T1000 (cell line): ENCODE results near the gene ASPM.
"Not testable (repeated sequence)": the region's sequence is repeated elsewhere in the genome, so short reads cannot be mapped to it uniquely, and the experiment has no call there.

Experiments
- DNase-seq: peaks from one replicate; lab custom pipeline; 2025; ENCODE audit warnings: mixed read lengths; lab: John Stamatoyannopoulos, UW

Gene ASPM

DNA sequence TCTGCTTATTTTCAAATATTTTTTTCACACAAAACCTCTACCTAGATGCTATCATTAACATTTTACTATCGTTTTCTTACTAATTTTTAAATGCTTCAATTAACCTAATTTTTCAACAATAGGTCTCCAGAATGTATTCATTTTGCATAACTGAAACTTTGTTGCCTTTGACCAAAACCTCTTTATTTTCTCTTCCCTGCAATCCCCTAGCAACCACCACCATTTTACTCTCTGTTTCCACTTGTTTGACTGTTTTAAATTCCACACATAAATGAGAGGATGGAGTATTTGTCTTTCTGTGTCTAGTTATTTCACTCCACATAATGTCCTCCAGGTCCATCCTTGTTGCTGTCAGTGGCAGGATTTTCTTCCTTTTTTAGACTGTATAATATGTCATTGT, 69.9 kb downstream of the ASPM start:
- DNase-seq, result no peak

DNA sequence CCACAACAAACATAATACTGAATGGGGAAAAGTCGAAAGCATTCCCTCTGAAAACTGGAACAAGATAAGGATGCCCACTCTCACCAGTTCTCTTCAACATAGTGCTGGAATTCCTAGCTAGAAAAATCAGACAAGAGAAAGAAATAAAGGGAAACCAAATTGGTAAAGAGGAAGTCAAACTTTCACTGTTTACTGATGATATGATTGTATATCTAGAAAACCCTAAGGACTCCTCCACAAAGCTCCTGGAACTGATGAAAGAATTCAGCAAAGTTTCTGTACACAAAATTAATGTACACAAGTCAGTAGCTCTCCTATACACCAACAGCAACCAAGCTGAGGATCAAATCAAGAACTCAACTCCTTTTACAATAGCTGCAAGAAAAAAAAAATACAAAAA, 72.5 kb downstream of the ASPM start:
- no peak for DNase-seq

DNA sequence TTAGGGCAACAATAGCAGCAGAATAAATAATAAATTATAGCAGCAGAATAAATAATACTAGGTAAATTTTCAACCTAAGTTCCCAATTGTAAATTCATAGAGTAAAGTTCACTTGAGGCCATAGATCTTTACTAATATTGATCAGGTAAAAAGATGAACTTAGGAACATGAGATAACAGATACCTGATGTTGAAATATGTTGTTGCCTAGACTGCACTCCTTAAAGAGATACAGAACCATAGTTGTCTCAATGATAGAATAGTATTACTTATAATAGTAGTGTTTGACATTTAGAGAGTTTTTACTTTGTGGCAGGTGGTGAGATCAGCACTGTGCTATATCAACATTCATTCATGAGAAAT, 79.0 kb downstream of the ASPM start:
- DNase-seq, result no peak

DNA sequence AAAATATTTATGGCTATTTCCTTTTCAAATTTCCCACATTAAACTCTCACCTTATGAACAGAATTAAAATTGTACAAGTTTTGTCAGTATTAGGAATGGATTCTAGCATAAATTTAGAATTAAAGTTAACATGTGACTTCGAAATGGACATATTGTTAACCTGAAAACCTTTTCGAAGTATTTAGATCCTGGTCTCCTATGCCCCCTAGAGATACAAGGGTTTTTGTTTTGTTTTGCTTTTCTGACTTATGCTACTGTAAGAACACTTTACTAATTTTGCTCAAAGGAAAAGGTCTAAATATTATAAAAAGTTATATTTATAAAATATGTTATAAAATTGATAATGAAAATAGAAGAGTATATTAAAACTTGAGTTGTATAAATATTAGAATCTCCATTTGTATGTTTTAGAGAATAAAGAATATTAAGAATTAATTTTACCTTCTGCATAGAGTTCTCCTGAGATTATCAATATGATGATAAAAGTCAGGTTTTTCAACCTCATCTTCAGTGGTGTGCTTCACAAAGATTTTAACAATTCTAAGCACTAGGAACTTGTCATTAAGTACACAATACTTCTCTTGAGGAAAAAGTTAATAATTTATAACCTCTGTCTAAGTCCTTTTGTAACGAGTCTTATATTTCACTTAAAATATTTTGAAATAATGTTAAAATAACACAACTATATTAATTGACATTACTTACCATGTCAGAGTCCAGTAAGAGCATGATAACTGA, 79.6 kb downstream of the ASPM start, which contains the start of gene F13B:
Gene F13B (minus strand): TSS at position 542 of the 738 bp plus-strand sequence. CDS start 37 bp downstream, at position 505.
- DNase-seq, result no peak

DNA sequence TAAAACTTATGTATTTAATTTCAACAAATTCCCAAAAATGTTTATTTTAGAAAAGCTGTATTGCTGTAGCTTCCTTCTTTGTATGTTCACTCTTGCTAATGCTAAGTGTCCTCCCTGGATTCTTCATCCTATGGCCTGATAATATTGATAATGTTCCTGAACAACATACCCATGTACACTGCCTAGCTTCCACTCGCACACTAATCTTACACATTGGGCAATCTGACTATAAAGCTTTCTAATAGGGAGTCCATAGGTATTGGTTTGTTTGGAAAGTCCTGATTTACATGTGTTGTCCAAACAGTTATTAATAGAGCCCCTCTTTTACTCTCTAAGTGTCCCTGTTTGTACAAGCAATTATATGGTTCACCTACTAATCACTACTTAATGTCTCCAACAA, 80.2 kb downstream of the ASPM start:
- no peak for DNase-seq

DNA sequence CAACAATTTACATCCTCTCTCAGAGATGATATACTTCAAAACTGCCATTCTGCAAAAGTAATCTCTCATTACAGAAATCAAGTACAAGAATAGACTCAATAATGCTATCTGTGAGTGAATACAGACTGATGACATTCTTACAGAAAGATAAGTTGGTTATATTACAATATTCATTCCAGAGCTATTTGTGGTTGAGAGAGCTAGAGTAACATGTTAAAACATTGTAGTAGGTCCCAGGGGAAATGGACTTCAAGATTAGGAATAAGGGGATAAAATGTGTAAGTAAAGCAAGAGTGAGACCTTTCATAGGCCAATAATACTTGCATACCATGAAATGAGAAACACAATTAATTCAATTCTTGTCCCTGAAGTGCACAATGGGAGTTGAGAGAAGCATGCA, 80.9 kb downstream of the ASPM start:
- DNase-seq, result no peak

DNA sequence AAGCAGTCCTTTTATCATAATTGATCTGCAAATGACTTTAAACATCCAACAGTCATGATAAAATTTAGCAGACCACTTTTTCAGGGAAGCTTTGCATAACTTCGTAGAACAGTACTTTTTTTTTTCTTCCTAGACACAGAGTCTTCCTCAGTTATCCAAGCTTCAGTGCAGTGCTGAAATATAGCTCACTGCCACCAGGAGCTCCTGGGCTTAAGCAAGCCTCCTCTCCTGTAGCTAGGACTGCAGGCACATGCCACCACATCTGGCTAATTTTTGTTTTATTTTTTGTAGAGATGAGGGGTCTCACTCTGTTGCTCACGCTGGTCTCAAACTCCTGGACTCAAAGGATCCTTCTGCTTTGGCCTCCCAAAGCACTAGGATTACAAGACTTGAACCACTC, 83.3 kb downstream of the ASPM start:
- no peak for DNase-seq

DNA sequence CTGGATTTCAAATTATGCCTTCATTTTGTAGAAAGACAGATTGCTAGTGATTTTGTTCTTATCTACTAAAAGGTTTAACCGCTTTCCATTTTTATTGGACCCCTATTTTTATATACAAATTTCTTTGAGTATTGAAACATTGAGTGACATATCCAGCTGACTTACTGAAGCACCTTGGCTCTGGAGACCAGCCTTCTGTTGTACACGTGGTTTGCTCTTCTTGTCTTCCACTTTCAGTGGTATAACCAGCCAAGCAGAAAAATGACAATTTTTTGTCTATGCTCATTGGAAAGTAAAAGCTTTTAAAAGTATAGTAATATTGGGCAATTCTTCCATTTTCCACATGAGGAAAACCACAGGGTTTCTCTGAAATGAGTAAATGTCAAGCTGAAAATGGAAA, 83.8 kb downstream of the ASPM start:
- no peak for DNase-seq

DNA sequence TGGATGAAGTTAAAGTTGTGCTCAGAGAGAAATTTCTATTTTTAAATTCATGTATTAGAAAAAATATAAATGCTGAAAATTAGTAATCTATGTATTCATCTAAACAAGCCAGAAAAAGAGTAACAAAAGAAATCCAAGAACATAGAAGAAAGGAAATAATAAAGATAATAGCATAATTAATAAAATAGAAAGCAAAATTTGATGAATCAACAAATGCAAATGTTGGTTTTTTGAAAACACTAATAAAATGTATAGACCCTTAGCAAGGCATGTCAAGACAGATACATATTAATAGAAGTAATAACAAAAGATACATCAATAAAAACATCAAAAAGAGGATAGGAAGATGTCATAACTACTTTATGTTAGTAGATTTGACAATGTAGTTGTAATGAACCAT, 97.4 kb downstream of the ASPM start:
- no peak for DNase-seq

DNA sequence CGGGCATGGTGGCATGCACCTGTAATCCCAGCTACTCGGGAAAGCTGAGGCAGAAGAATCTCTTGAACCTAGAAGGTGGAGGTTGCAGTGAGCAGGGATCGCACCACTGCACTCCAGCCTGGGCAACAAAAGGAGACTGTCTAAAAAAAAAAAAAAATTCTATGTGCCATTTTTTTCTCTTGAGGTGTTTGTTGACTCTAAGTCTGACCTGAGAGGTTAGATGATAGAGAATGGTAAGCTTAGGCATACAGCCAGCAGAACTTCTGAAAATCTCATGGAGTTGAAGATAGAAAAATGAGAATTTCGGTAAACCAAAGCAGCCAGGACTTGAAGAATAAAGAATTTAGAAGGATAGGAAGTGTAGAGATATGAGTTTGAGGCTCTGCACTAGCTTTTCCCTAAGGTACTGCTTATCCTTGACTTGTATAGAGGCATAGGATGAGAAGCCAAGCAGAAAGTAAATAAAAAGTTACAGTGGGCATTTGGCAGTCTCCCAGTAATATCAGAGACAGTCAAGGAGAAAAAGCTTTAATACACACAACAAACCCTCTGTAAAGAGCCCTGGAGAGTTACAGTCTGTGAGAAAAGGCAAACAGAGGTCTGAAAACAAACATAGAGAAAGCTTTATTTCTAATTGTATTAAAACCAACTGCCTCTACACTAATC, 103.7 kb downstream of the ASPM start:
- DNase-seq, result no peak

DNA sequence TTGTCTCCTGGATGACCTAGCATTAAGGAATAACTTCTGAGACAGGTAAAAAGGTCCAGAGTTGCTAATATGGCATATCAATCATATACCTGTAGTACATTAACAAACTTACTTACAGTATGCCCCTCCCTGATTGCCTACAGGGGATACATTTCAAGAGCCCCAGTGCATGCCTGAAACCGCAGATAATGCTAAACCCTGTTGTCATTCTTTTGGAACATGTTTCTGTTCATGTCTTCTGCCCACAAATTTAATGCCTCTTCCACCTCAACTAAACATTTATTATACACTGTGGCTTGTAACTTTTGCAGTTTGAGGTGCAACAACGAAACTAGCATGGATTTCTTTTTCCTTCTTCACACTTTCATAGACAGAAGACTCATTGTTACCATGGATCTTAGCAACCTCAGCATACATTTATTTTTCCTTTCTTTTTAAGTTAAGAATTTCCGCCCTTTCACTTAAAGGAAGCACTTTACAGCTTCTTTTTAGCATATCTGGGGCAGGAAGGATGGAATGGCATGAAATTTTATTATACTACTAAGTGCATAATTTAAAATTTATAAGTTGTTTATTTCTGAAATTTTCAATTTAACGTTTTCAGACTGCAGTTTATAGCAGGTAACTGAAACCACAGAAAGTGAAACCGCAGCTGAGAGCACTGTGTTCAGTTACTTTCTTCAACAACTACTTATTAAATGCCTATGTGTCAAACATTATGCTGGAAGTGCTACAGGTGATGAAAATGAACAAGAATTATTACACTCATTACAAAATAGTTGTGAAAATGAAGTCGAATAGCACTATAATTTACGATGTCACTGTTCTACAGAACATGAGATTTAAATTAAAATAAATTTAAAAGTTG, 104.7 kb downstream of the ASPM start:
- DNase-seq, result no peak

DNA sequence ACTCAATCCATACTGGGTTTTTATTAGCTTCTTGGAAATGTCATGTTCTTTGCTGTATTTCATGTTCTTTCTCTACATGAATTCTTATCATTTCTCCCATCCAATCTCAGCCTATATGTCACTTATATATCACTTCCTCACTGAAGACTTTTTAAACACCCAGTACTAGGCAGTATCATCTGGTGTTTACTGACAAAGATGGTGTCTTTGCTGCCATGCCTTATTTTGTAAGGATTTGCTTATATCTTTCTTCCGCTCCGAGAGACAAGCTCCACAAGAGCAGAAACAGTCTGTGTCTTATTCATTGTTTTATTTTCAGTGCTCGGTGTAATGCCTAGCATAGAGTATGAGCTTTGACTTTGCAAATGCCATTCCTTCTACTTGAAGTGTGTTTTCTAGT, 109.6 kb downstream of the ASPM start:
- no peak for DNase-seq

DNA sequence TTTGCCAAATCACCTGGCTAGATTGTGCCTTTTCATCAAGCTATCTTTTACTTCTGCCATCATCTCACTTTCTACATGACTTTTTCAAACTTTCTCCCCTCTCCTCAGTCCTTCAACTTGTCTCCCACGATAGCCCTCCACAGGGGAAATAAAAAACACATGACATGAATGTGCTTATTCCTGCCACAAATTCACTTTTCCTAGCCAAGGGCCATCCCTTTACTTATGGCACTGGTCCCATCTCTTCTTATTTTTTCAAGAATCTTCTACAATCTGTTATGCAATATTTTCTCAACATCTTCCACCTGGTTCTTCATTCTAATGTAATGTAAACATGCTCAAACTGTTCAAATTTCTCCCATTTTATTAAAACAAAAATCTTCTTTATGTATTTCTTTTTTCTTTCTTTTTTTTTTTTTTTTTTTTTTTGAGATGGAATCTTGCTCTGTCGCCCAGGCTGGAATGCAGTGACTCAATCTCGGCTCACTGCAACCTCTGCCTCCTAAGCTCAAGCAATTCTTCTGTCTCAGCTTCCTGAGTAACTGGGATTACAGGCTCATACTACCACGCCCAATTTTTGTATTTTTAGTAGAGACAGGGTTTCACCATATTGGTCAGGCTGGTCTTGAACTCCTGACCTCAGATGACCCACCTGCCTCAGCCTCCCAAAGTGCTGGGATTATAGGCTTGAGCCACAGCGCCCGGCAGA, 111.7 kb downstream of the ASPM start:
- not testable (repeated sequence) for DNase-seq
